ENCODE data around the gene PDK2. TPM values are rescaled to one million over a fixed set of nuclear protein-coding genes. Genes with fewer than 3 reads are reported as not detected.

The PDK2 gene
- total RNA-seq, 1 experiment from 2014 or later = 20.4 TPM

- intact Hi-C loops (cut with micrococcal nuclease; ENCODE audit: unreplicated experiment) = no loop called here
- Histone ChIP-seq H3K27me3 (replicated peaks; ENCODE audit: insufficient read depth, low read depth, low read length, poor library complexity) (no peaks in the 10 kb centered on the region), H3K36me3 (ENCODE audit: insufficient read depth, low read length, poor library complexity, severe bottlenecking) (no peaks in the 10 kb centered on the region), H3K9me3 (ENCODE audit: low read depth, low read length, poor library complexity, severe bottlenecking) (no peaks in the 10 kb centered on the region), H3K4me1 (ENCODE audit: insufficient read depth, low read length, poor library complexity, severe bottlenecking) (peaks cover 6% of the 10 kb centered on the region), H3K27ac (ENCODE audit: low read depth, low read length, poor library complexity, severe bottlenecking) (no peak overlapping the region), H3K4me3 (ENCODE audit: low read depth, low read length, poor library complexity, severe bottlenecking) (no peak overlapping the region)
- no TSS peak for BruUV-seq (replicated peaks)
- TF ChIP-seq EZH2 (IDR thresholded peaks at IDR 0.05; ENCODE audit: borderline replicate concordance, low read depth, low read length, poor library complexity, severe bottlenecking) = no peak
- TF ChIP-seq, protein P1, sequence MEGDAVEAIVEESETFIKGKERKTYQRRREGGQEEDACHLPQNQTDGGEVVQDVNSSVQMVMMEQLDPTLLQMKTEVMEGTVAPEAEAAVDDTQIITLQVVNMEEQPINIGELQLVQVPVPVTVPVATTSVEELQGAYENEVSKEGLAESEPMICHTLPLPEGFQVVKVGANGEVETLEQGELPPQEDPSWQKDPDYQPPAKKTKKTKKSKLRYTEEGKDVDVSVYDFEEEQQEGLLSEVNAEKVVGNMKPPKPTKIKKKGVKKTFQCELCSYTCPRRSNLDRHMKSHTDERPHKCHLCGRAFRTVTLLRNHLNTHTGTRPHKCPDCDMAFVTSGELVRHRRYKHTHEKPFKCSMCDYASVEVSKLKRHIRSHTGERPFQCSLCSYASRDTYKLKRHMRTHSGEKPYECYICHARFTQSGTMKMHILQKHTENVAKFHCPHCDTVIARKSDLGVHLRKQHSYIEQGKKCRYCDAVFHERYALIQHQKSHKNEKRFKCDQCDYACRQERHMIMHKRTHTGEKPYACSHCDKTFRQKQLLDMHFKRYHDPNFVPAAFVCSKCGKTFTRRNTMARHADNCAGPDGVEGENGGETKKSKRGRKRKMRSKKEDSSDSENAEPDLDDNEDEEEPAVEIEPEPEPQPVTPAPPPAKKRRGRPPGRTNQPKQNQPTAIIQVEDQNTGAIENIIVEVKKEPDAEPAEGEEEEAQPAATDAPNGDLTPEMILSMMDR (conservative IDR thresholded peaks at IDR 0.05; ENCODE audit: low read depth, low read length) = no peak
- POLR2A ChIA-PET (ENCODE audit: low non-redundant PET) = no interaction called here
- CTCF ChIA-PET = interaction anchor here (1.0 to 1.6 kb wide), 2 partner anchors 15 to 33 kb away, joined by 3 to 4 read pairs; no protein-coding TSS in a partner anchor
- DNase-seq (ENCODE audit: low spot score) = no peak
These were observed 48.1 kb upstream of the PDK2 start for GRCh38 chr17:50047083-50047482.

GRCh38 chr17:50047488-50048126 is 47.5 kb upstream of the PDK2 start:
- no TSS peak for BruUV-seq (replicated peaks)
- Histone ChIP-seq H3K27me3 (replicated peaks; ENCODE audit: insufficient read depth, low read depth, low read length, poor library complexity) (no peaks in the 10 kb centered on the region), H3K27ac (ENCODE audit: low read depth, low read length, poor library complexity, severe bottlenecking) (no peak overlapping the region), H3K4me3 (ENCODE audit: low read depth, low read length, poor library complexity, severe bottlenecking) (no peak overlapping the region), H3K4me1 (ENCODE audit: insufficient read depth, low read length, poor library complexity, severe bottlenecking) (peaks cover 6% of the 10 kb centered on the region), H3K36me3 (ENCODE audit: insufficient read depth, low read length, poor library complexity, severe bottlenecking) (no peaks in the 10 kb centered on the region), H3K9me3 (ENCODE audit: low read depth, low read length, poor library complexity, severe bottlenecking) (no peaks in the 10 kb centered on the region)
- DNase-seq (ENCODE audit: low spot score) = peak; percentile 71
- no peak for TF ChIP-seq EZH2 (IDR thresholded peaks at IDR 0.05; ENCODE audit: borderline replicate concordance, low read depth, low read length, poor library complexity, severe bottlenecking)
- TF ChIP-seq, protein P1 (conservative IDR thresholded peaks at IDR 0.05; ENCODE audit: low read depth, low read length) = no peak
- intact Hi-C loops (cut with micrococcal nuclease; ENCODE audit: unreplicated experiment) = no loop called here
- CTCF ChIA-PET = interaction anchor here (1.0 to 1.6 kb wide), 2 partner anchors 15 to 32 kb away, joined by 3 to 4 read pairs; no protein-coding TSS in a partner anchor
- POLR2A ChIA-PET (ENCODE audit: low non-redundant PET) = no interaction called here

- Histone ChIP-seq H3K9me3 (ENCODE audit: low read depth, low read length, poor library complexity, severe bottlenecking) (no peaks in the 10 kb centered on the region), H3K27me3 (replicated peaks; ENCODE audit: insufficient read depth, low read depth, low read length, poor library complexity) (no peaks in the 10 kb centered on the region), H3K36me3 (ENCODE audit: insufficient read depth, low read length, poor library complexity, severe bottlenecking) (no peaks in the 10 kb centered on the region), H3K4me1 (ENCODE audit: insufficient read depth, low read length, poor library complexity, severe bottlenecking) (peaks cover 6% of the 10 kb centered on the region), H3K27ac (ENCODE audit: low read depth, low read length, poor library complexity, severe bottlenecking) (no peak overlapping the region), H3K4me3 (ENCODE audit: low read depth, low read length, poor library complexity, severe bottlenecking) (no peak overlapping the region)
- intact Hi-C loops (cut with micrococcal nuclease; ENCODE audit: unreplicated experiment) = no loop called here
- no peak for DNase-seq (ENCODE audit: low spot score)
- BruUV-seq (replicated peaks) = no TSS peak
- ChIA-PET POLR2A (ENCODE audit: low non-redundant PET) (no interaction called here), CTCF (no interaction called here)
- TF ChIP-seq, protein P1 (conservative IDR thresholded peaks at IDR 0.05; ENCODE audit: low read depth, low read length) = no peak
- no peak for TF ChIP-seq EZH2 (IDR thresholded peaks at IDR 0.05; ENCODE audit: borderline replicate concordance, low read depth, low read length, poor library complexity, severe bottlenecking)
These were observed 46.9 kb upstream of the PDK2 start for GRCh38 chr17:50048146-50048720.

Data from A673 (cell line).